T-helper 17 cell (primary cell): Measurements from ENCODE around the gene C20orf202. TPM values are rescaled to one million over a fixed set of nuclear protein-coding genes. Genes with fewer than 3 reads are reported as not detected.
A peak's percentile ranks its signal among the peaks of the same experiment; 100 is the strongest.

Source experiments
- ATAC-seq: fragments of 150-1000 bp; cut with Tn5 transposase; 2 replicates; pipeline ENCODE4 v1.10.0; 2021; ENCODE audit warnings: mild to moderate bottlenecking, moderate library complexity
- DNase-seq, 3 donors: peaks; one replicate each; pipeline versions ENCODE4 v3.0.0 to v3.0.0-alpha.2; 2020 to 2021
- H3K9me3 ChIP-seq: one replicate; pipeline ENCODE4 v1.7.0; 2013; ENCODE audit warnings: low read length, mild to moderate bottlenecking; ENCODE audit not compliant: control insufficient read depth, poor library complexity, severe bottlenecking
- H3K27ac Mint-ChIP-seq: one replicate; pipeline ENCODE4 v1.8.0; 2022; ENCODE audit warnings: mild to moderate bottlenecking, moderate library complexity, mixed read lengths
- H3K27me3 Mint-ChIP-seq: one replicate; pipeline ENCODE4 v1.8.0; 2022; ENCODE audit warnings: mixed read lengths
- H3K36me3 Mint-ChIP-seq: one replicate; pipeline ENCODE4 v1.8.0; 2022; ENCODE audit warnings: low read depth, mixed read lengths
- H3K4me1 Mint-ChIP-seq: one replicate; pipeline ENCODE4 v1.8.0; 2022; ENCODE audit warnings: mild to moderate bottlenecking, mixed read lengths
- H3K4me3 Mint-ChIP-seq: one replicate; pipeline ENCODE4 v1.8.0; 2022; ENCODE audit warnings: mild to moderate bottlenecking, moderate library complexity, mixed read lengths
- total RNA-seq, 4 donors: library from RNA in 2 of 4; stranded (reverse) in 2 of 4; gene quantifications; one replicate each; pipeline ENCODE4 v1.2.3 and lab custom pipeline; 2022 to 2026

C20orf202 gene
- total RNA-seq, 2 donors from 2014 or later = 0.22 to 0.68 TPM

- Mint-ChIP-seq H3K4me3 (no peak overlapping the region), H3K27ac (no peak overlapping the region), H3K4me1 (peaks cover 6% of the 10 kb centered on the region), H3K36me3 (peaks cover 25% of the 10 kb centered on the region), H3K27me3 (no peaks in the 10 kb centered on the region)
- ATAC-seq (no peak), DNase-seq (no peak)
- H3K9me3 ChIP-seq = no peaks in the 10 kb centered on the region
These were observed 31.7 kb upstream of the C20orf202 start for GRCh38 chr20:1171461-1172093.

- no peaks in the 10 kb centered on the region for H3K9me3 ChIP-seq
- Mint-ChIP-seq H3K4me3 (no peak overlapping the region), H3K36me3 (peaks cover 9% of the 10 kb centered on the region), H3K27me3 (no peaks in the 10 kb centered on the region), H3K27ac (no peak overlapping the region), H3K4me1 (peaks cover 8% of the 10 kb centered on the region)
- no peak for DNase-seq
- ATAC-seq = no peak
These were observed 29.6 kb upstream of the C20orf202 start for GRCh38 chr20:1173698-1174097.

- Mint-ChIP-seq H3K36me3 (peaks cover 6% of the 10 kb centered on the region), H3K27ac (no peak overlapping the region), H3K4me3 (no peak overlapping the region), H3K4me1 (peaks cover 8% of the 10 kb centered on the region), H3K27me3 (no peaks in the 10 kb centered on the region)
- no peaks in the 10 kb centered on the region for H3K9me3 ChIP-seq
- ATAC-seq = no peak
- DNase-seq = no peak
These were observed 28.5 kb upstream of the C20orf202 start for GRCh38 chr20:1174787-1175186.

- H3K27ac Mint-ChIP-seq = no peak overlapping the region
- peaks cover 5% of the 10 kb centered on the region for H3K36me3 Mint-ChIP-seq
- no peaks in the 10 kb centered on the region for H3K9me3 ChIP-seq
- ATAC-seq = no peak
- no peak for DNase-seq
- peaks cover 10% of the 10 kb centered on the region for H3K4me1 Mint-ChIP-seq
- H3K27me3 Mint-ChIP-seq = peaks cover 8% of the 10 kb centered on the region
- no peak overlapping the region for H3K4me3 Mint-ChIP-seq
These were observed 25.6 kb upstream of the C20orf202 start for GRCh38 chr20:1177680-1178079.

GRCh38 chr20:1178103-1178502 is 25.2 kb upstream of the C20orf202 start:
- H3K4me1 Mint-ChIP-seq = peaks cover 10% of the 10 kb centered on the region
- no peak for DNase-seq
- H3K4me3 Mint-ChIP-seq = no peak overlapping the region
- H3K27me3 Mint-ChIP-seq = peaks cover 13% of the 10 kb centered on the region
- H3K36me3 Mint-ChIP-seq = peaks cover 5% of the 10 kb centered on the region
- no peak overlapping the region for H3K27ac Mint-ChIP-seq
- ATAC-seq = no peak
- no peaks in the 10 kb centered on the region for H3K9me3 ChIP-seq

GRCh38 chr20:1178623-1179022 is 24.6 kb upstream of the C20orf202 start:
- ATAC-seq (no peak), DNase-seq (no peak)
- Mint-ChIP-seq H3K4me1 (peaks cover 10% of the 10 kb centered on the region), H3K27ac (no peak overlapping the region), H3K36me3 (peaks cover 3% of the 10 kb centered on the region), H3K27me3 (peaks cover 18% of the 10 kb centered on the region), H3K4me3 (no peak overlapping the region)
- H3K9me3 ChIP-seq = no peaks in the 10 kb centered on the region

GRCh38 chr20:1180949-1181348 is 22.3 kb upstream of the C20orf202 start:
- DNase-seq (no peak), ATAC-seq (no peak)
- Mint-ChIP-seq H3K27me3 (peaks cover 31% of the 10 kb centered on the region), H3K4me1 (peaks cover 16% of the 10 kb centered on the region), H3K36me3 (peaks cover 2% of the 10 kb centered on the region), H3K4me3 (no peak overlapping the region), H3K27ac (no peak overlapping the region)
- no peaks in the 10 kb centered on the region for H3K9me3 ChIP-seq

GRCh38 chr20:1182106-1182505 is 21.1 kb upstream of the C20orf202 start:
- DNase-seq = no peak
- H3K36me3 Mint-ChIP-seq = peaks cover 2% of the 10 kb centered on the region

GRCh38 chr20:1183153-1183552 is 20.1 kb upstream of the C20orf202 start:
- Mint-ChIP-seq H3K27ac (no peak overlapping the region), H3K4me3 (no peak overlapping the region), H3K27me3 (peaks cover 36% of the 10 kb centered on the region), H3K36me3 (peaks cover 2% of the 10 kb centered on the region), H3K4me1 (peaks cover 12% of the 10 kb centered on the region)
- H3K9me3 ChIP-seq = no peaks in the 10 kb centered on the region
- ATAC-seq (no peak), DNase-seq (no peak)

More at GRCh38 chr20:1182106-1182505, 21.1 kb upstream of the C20orf202 start:
- H3K9me3 ChIP-seq = no peaks in the 10 kb centered on the region
- Mint-ChIP-seq H3K27ac (no peak overlapping the region), H3K27me3 (peaks cover 36% of the 10 kb centered on the region), H3K4me1 (peaks cover 15% of the 10 kb centered on the region), H3K4me3 (no peak overlapping the region)
- ATAC-seq = no peak

GRCh38 chr20:1184260-1184637 is 19.0 kb upstream of the C20orf202 start:
- Mint-ChIP-seq H3K27me3 (peaks cover 36% of the 10 kb centered on the region), H3K27ac (no peak overlapping the region), H3K4me1 (peaks cover 12% of the 10 kb centered on the region), H3K4me3 (peak overlapping the region; percentile 85), H3K36me3 (peaks cover 2% of the 10 kb centered on the region)
- no peak for DNase-seq
- ATAC-seq = no peak
- no peaks in the 10 kb centered on the region for H3K9me3 ChIP-seq

GRCh38 chr20:1184638-1185315 is 18.5 kb upstream of the C20orf202 start, which contains the start of gene TMEM74B:
Gene TMEM74B, minus strand, starts transcription at chr20:1184981. Its CDS starts 1,180 bp downstream, at chr20:1183801.
- H3K9me3 ChIP-seq = no peaks in the 10 kb centered on the region
- ATAC-seq = no peak
- DNase-seq = no peak
- Mint-ChIP-seq H3K36me3 (peaks cover 2% of the 10 kb centered on the region), H3K4me1 (peaks cover 12% of the 10 kb centered on the region), H3K27me3 (peaks cover 41% of the 10 kb centered on the region), H3K27ac (peak within 1 kb of the TSS; percentile 21), H3K4me3 (peak within 1 kb of the TSS; percentile 85)

- Mint-ChIP-seq H3K36me3 (peaks cover 4% of the 10 kb centered on the region), H3K27me3 (peaks cover 46% of the 10 kb centered on the region), H3K4me3 (peak overlapping the region; percentile 71), H3K27ac (no peak overlapping the region), H3K4me1 (peaks cover 10% of the 10 kb centered on the region)
- DNase-seq (no peak), ATAC-seq (peak; percentile 16)
- no peaks in the 10 kb centered on the region for H3K9me3 ChIP-seq
These were observed 17.9 kb upstream of the C20orf202 start for GRCh38 chr20:1185316-1185741.

GRCh38 chr20:1185790-1186334 is 17.4 kb upstream of the C20orf202 start:
- peak; percentile 52 for ATAC-seq
- H3K27me3 Mint-ChIP-seq = peaks cover 52% of the 10 kb centered on the region

More at GRCh38 chr20:1185790-1186334, 17.4 kb upstream of the C20orf202 start:
- peaks cover 10% of the 10 kb centered on the region for H3K4me1 Mint-ChIP-seq
- H3K4me3 Mint-ChIP-seq = peak overlapping the region; percentile 71
- peak in 1 of 3 donors; percentile 20 for DNase-seq
- H3K9me3 ChIP-seq = no peaks in the 10 kb centered on the region
- peak overlapping the region; percentile 21 for H3K27ac Mint-ChIP-seq
- H3K36me3 Mint-ChIP-seq = peaks cover 4% of the 10 kb centered on the region
